Activated CD8-positive, alpha-beta memory T cell treated with anti-CD3 and anti-CD28 coated beads for 1 hour (primary cell): Measurements from ENCODE around the gene MIER3.
A peak's percentile ranks its signal among the peaks of the same experiment; 100 is the strongest.
"Not testable (repeated sequence)": the region's sequence is repeated elsewhere in the genome, so short reads cannot be mapped to it uniquely, and the experiment has no call there.

ENCODE experiments used
- DNase-seq, 2 donors: peaks; one replicate each; pipeline ENCODE4 v3.0.0-alpha.2; 2020; ENCODE audit warnings: low read depth in 1 of 2; ENCODE audit errors: extremely low read depth in 1 of 2

Gene MIER3, protein sequence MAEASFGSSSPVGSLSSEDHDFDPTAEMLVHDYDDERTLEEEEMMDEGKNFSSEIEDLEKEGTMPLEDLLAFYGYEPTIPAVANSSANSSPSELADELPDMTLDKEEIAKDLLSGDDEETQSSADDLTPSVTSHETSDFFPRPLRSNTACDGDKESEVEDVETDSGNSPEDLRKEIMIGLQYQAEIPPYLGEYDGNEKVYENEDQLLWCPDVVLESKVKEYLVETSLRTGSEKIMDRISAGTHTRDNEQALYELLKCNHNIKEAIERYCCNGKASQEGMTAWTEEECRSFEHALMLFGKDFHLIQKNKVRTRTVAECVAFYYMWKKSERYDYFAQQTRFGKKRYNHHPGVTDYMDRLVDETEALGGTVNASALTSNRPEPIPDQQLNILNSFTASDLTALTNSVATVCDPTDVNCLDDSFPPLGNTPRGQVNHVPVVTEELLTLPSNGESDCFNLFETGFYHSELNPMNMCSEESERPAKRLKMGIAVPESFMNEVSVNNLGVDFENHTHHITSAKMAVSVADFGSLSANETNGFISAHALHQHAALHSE

DNA sequence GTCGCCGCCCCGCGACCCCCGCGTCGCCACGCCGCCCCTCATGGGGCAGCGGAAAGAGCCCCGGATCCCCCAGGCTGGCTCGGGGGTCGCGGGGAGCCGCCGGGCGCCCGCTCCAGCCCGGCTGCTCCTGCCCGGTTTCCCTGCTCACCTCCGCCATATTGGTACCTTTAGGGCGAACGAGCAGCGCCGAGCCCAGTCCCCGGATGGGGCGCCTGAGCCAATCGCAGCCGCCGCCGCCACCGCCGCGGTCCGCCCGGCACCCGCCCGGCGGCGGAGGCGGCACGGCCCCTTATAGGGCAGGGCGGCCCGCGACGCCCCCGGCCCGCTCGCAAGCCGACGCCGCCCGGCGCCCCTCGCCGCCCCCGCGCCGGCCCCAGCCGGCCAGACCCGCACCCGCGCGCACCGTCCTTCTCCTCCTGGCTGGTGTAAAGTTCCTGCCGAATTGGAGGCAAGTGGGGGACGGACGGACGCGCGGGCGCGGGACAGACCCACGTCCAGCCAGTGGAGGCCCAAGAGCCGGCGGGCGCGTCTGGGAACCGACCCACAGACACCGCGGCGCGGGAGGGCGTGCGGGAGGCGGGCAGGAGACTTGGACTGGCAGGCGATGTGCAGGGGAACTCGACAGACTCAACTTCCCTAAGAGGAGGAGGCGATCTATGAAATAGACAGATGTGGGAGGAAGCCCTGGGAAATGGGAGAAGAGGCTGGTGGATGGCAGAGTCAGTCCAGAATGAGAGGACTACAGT is at the start of gene MIER3:
MIER3 (minus strand) TSS at position 178 of the 746 bp plus-strand sequence; CDS start at position 157, 21 bp downstream.
- DNase-seq, result peak; percentile 41 to 68

DNA sequence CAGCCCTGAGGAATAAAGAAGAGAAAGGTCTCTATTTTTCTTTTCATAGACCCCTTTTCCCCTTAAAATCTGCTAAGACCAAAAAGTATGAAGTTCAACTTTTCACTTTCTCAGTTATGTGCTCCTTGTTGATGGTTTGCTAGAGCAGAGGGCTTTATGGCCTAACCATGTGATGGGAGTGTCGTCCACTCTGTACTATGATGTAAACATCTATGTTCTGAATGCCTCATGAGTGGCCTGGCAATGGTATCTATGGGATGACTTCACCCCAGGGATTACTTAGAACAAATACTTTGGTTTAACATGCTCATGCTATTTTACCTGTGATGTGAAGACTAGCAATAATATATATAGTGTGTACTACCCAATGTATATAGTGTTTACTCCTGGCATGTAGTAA is 43.7 kb upstream of the MIER3 start:
- DNase-seq, result no peak

DNA sequence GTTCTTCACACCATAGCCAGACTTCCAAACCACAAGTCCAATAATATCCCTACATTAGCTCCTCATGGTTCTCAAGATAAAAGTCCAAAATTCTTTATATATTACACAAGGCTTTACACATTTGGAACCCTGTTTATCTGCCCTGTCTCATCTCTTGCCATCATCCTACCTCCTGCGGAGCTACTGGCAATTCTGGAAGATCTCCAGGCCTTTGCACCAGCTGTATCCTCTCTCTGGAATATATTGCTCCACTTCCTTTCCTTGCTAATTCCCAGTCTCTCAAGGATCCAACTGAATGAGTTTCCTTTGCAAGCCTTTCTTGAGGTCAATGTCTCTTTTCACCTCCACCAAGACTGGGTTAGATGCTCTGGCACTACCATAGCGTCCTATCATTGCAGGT is 41.3 kb upstream of the MIER3 start:
- no peak for DNase-seq

DNA sequence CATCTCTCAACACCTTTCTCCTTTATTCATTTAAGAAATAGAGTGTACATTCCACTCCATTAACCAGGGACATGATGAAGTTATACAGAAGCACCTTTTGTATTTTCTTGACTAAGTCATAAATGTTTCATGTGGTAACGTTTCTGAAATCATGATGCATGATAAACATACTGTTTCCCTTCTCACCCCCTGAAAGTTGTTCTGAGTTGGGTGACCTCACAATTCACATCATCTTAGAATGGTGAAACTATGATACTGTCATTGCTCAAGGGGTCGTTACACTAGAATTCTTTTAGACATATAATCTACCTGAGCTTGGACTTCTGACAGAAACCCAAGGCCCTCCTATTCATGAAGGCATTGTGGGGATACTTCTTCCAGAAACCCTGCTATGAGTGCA is 37.8 kb upstream of the MIER3 start:
- DNase-seq, result no peak

DNA sequence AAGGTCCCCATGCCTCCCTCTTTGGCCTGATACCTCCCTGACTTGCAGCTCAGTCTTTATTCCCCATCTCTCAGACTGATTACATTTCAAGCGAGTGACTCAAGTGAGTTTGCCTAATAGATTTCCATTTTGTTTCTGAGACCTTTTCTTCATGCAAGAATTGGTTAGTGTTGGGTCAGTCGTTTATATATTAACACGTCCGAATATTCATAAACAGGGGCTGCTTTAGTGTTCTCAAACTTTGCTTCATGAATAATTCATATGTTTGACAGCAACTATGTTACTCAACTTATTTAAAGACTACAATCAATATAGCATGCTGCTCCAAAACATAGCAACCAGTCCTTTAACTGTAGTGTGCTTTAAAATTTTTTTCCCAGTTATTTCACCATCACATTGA is 36.6 kb upstream of the MIER3 start:
- DNase-seq, result no peak

DNA sequence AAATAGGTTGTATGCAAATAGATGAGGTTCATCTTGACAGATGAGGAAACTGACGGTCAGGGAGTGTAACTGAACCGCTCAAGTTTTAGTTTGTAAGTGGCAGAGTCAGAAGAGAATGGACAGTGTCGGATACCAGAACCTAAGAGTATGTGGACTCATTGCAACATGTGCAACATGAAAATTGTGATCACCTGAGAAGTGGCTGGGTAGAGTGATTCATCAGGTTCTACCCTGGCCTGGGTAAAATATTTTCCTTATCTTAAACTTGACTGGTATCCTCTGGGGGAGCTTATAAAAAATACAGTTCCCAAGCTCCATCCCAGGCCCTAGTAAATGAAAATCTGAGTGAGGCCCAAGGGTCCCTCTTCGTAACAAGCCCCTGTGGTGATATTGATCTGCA is 35.2 kb upstream of the MIER3 start:
- no peak for DNase-seq

DNA sequence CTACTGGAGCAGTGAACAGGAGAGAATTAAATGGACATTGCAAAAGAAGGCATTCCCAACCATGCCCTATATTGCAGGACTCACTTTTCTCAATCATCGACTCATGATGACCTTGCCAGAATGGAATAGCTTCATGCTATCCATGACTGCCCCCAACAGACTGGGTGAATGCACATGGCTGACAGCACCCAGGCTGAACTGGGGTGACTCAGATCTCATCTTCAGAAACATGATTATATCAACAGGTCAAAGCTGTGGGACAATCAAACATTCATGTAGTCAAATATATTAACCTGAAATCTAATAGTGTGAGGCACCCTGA is 34.7 kb upstream of the MIER3 start:
- no peak for DNase-seq

DNA sequence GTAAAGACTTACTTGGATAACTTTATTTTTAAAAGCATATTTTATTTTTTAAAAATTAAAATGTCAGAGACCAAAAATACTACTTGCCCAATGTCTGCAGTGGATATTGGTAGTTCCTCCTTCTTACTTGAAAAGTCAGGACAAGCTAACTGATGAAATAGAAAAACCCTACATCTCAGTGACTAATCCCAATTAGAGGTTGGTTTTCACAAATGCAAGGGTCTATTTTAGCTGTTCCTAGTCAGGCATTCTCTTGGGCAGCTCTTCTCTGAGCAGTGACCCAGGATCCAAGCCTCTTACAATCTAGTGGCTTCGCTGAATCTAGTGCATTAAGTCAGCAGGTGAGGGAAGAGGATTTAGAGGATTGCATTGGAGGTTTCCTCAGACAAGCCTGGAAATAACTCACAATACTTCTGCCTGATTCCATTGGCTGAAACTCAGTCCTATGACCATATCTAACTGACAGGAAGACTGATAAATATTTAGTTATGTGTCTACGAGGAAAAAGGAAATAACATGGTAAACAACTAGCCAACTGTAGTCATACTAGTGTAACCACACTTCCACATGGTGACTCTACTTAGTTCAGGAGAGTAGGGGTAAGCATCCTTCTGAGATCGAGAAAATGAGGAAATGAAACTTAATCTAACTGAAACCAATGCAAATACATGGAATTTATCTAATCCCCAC is 34.2 kb upstream of the MIER3 start:
- DNase-seq, result no peak

DNA sequence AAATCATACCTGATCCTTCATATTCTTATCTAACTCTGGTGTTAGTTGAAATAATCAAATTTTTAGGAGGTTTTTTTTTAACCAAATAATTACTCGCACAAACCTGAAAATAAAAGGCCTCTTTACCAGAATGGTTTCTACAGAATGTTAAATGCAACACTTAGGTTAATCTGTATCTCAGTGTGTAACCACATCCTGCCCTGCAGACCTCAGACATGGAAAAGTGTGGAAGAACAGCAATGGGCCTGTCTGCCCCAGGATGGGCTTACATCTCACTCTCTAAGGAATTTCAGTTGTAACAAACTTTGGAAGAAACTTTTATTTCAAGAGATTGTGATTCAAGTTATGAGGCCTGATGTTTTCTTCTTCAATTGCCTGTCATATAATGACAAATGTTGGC is 32.5 kb upstream of the MIER3 start:
- no peak for DNase-seq

DNA sequence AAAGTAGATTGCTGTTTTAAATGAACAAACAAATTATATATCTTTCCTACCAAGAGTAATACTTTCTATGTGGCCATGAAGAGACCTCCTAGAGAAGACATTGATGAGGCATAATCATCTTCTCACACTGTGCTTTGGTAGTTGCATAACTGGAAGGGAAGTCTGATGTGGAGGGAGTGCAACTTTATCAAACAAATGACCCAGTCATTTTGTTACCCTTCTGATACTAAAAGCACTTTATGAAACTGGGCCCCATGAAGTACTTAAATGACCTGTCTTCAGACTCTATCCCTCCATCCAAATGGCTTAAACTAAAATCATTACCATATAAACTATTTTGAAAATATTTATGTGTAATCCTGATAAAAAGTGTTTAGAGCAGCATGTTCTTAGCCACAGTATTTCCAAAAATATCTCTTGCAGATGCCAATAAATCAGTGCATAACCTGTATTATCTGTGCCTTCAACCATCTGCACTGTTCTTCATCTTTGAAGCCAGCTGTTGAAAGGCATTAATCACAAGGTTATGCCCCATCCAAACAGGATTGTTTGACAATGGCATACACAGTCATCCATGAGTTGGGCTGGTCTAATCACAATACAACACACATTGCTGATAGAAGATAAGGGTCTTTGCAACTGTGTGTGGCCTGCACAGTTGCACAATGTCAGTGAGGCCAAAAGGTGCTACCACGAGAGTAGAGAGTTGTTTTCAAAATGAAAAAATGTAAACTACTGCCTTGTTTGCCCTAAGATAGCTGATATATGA is 31.9 kb upstream of the MIER3 start:
- no peak for DNase-seq

DNA sequence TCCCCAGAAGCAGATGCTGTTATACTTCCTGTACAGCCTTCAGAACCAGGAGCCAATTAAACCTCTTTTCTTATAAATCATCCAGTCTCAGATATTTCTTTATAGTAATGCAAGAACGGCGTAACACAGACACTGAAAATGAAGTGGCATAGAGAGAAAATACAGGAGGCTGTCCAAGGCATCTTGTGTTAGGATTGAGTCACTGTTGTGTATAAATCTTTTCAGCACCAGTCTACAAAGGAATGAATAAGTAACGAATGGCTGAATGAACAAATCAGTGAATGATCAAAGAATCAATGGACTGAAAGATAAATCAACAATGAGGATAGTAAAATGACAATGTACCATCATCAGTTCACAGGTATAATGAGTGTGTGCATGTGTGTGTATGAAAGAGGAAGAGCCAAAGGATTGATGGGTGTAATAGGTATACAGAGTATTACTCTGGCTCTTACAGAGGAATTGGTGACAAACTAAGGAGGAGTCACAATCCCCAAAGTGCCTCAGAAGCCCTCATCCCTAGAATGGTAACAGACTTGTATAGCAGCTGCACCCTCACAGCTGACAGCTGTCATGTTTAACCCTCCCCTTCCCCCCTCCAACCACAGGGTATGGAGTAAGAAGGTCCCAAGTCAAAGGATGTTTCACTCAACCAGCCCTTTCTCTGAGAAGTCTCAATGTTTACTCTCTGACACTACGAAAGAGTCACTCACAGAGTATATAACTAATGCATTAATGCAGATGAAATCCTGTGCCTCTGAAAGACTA is 29.8 kb upstream of the MIER3 start:
- no peak for DNase-seq

DNA sequence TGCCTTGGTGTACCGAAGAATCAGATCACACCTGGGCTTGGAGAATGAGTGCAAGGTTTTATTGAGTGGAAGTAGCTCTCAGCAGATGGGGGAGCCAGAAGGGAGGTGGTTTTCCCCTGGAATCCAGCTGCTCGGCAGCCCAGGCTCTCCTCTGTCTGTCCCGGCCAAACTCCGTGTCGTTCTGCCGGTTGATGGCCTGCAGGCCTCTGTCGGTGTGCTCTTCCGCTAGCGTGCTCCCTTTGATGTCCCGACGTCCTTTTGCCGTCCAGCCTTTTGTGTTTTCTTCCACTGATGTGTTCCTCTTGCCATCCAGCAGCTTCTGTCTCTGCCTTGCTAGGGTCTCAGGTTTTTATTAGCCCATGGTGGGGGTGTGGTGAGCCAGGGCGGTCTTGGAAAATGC is 28.0 kb upstream of the MIER3 start:
- no peak for DNase-seq

DNA sequence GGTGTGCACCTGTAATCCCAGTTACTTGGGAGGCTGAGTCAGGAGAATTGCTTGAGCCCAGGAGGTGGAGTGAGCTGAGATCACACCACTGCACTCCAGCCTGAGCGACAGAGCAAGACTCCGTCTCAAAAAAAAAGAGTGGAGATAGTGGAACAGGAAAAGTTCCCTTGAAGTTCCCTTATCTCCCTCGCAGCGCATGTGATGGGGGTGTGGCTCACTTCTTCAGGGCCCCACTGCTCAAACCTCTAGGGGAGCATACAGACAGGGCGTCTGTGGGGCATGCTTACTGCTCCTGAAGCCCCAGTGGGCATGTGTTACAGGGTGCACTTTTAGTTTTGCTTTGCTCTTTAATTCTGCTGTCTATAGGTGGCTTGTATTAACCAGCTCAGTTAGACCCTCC is 27.6 kb upstream of the MIER3 start:
- not testable (repeated sequence) for DNase-seq

DNA sequence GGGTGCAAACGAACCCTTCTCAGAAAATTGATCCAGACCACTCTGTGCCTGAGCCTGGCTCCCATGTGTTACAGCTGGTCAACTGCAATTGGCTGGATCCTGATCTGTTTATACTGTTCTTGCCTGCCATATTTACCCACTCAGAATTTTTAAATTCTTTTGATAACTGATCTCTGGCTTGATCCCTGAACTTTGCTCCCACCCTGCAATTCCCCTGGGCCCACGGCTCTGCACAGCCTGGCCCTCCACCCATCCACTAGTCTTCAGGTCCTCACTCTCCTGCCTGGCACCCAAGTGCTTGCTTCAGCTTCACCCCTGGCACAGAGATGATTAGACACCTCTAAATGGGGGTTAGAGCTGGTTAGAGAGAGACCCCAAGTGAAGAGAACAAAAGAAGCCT is 25.9 kb upstream of the MIER3 start:
- DNase-seq, result no peak

DNA sequence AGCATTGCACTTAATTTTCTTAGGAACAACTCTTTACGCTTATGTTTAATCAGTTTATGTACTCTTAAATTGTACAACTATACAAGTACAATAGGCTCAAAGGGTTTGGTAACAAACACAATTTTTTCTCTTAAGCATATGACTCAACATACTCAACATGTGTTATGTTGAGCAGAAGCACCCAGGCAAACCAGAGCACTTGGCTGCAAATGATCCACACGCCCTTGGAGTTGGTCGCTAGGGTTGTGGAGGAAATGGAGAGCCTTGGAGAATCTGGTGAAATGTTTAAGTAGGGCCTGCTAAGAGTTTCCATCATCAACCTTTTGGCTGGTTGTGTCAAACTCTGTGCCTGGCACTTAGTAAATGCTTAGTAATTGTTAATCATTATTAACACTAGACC is 25.1 kb upstream of the MIER3 start:
- DNase-seq, result no peak

DNA sequence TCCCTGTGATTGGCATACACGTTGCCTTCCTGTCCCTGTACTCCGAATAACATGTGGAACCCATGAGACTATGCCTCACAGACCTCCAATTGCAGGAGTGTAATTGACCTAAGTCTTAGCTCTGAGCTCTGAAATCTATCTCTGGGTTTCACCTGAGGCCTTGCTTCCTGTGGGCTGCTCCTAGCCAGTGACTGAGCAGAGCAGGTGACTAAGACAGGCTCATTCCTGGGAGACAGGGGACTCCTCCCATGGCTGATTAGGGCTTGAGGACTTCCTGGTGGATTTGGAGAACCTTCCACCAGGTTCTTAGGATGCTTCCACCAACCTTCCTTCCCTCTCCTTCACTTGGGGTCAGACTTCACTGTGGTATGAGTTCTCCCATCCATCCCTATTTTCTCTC is 22.3 kb upstream of the MIER3 start:
- DNase-seq, result no peak

DNA sequence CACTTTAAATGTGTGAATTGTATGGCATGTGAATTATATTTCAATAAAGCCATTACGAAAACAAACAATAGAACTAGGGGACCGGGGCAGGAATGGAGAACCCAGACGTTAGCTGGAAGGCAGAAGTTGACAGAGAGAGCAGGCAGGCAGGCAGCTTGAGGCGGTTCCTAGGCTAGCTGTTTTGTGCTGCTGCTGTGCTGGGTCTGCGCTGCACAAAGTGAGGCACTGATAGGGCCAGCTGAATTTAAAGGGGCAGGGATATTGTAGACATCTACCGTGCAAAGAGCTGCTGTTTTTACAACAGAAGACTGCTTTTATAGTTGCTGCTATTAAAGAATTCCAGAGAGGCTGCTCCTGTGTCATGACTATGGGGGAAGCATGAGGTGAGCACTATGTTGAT is 21.6 kb upstream of the MIER3 start:
- no peak for DNase-seq

DNA sequence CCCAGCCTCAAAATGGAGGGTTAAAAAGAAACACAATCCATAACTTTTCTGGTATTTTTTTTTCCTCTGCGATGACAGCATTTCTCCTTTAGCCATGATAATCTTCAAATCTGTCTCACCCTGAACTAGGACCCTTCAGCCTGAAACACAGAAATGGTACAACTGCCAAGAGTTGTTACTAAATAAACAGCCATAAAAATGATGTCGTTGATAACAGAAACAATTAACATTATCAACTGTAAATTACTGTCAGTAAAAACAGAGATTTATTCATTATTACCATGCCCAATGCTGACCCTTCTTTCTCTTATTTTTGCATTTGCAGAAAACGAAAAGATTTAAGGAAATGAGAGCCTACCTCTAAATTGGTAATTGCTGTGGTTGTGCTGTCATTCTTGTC is 19.4 kb upstream of the MIER3 start:
- no peak for DNase-seq

DNA sequence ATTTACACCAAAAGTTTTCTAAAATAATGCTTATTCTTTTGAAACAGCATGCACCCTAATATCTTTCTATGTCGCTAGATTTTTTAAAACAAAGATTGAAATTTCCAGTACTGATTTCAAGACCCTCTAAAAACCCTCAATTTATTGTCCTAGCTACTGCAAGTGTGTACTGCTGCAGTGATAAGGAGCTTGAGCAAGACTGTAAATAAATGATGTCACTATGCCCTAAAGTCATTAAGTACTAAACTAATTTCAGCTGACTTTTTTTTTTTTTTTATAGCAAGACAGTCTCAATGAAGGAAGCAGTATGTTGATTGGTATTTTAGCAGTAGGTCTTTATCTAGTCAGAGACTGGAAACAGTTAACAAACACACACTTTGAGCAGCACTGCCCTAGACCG is 12.2 kb upstream of the MIER3 start:
- DNase-seq, result no peak

DNA sequence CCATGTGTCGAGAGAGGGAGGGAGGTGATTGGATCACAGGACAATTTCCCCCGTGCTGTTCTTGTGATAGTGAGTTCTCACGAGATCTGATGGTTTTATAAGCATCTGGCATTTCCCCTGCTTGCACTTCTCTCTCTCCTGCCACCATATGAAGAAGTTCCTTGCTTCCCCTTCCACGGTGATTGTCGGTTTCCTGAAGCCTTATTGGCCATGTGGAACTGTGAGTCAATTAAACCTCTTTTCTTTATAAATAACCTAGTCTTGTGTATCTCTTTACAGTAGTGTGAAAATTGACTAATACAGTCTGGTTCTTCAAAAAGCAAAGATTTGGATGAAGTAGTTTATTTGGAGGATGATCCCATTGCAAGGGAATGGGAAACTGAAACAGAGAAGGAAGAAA is 11.3 kb upstream of the MIER3 start:
- DNase-seq, result no peak
